Measurements from ENCODE around the gene SLC25A44.

Gene SLC25A44

GRCh38 chr1:156155756-156156510, 38.0 kb upstream of the SLC25A44 start:
- Histone ChIP-seq H3K36me3 (ENCODE audit: insufficient read depth, low read length) (0 out of 2 replicates have a peak, but pooled peaks cover 3% of the 10 kb centered on the region), H3K9me3 (ENCODE audit: control insufficient read depth, insufficient read depth, low read length) (no peaks in the 10 kb centered on the region), H3K9ac (ENCODE audit: low read depth, low read length) (no peak overlapping the region), H3K4me1 (ENCODE audit: insufficient read depth, low read length) (peaks cover 33% of the 10 kb centered on the region)

- no peak overlapping the region for H3K9ac ChIP-seq (ENCODE audit: low read depth, low read length)
- H3K4me1 ChIP-seq (ENCODE audit: insufficient read depth, low read length): peaks cover 28% of the 10 kb centered on the region
- no peaks in the 10 kb centered on the region for H3K9me3 ChIP-seq (ENCODE audit: control insufficient read depth, insufficient read depth, low read length)
- H3K36me3 ChIP-seq (ENCODE audit: insufficient read depth, low read length): 0 out of 2 replicates have a peak, but pooled peaks cover 3% of the 10 kb centered on the region
Observed at GRCh38 chr1:156157506-156157905, 36.4 kb upstream of the SLC25A44 start.

- Histone ChIP-seq H3K4me1 (ENCODE audit: insufficient read depth, low read length) (peaks cover 26% of the 10 kb centered on the region), H3K9ac (ENCODE audit: low read depth, low read length) (no peak overlapping the region), H3K9me3 (ENCODE audit: control insufficient read depth, insufficient read depth, low read length) (no peaks in the 10 kb centered on the region), H3K36me3 (ENCODE audit: insufficient read depth, low read length) (0 out of 2 replicates have a peak, but pooled peaks cover 3% of the 10 kb centered on the region)
Observed at GRCh38 chr1:156157966-156158365, 35.9 kb upstream of the SLC25A44 start.

GRCh38 chr1:156160000-156160742, 33.7 kb upstream of the SLC25A44 start:
- H3K9me3 ChIP-seq (ENCODE audit: control insufficient read depth, insufficient read depth, low read length): no peaks in the 10 kb centered on the region
- 0 out of 2 replicates have a peak, but pooled peaks cover 3% of the 10 kb centered on the region for H3K36me3 ChIP-seq (ENCODE audit: insufficient read depth, low read length)
- peaks cover 28% of the 10 kb centered on the region for H3K4me1 ChIP-seq (ENCODE audit: insufficient read depth, low read length)
- peak overlapping the region; percentile 53; the same call in 1 of the 2 replicates for H3K9ac ChIP-seq (ENCODE audit: low read depth, low read length)

- Histone ChIP-seq H3K9ac (ENCODE audit: low read depth, low read length) (peak overlapping the region; percentile 53; the same call in 1 of the 2 replicates), H3K9me3 (ENCODE audit: control insufficient read depth, insufficient read depth, low read length) (no peaks in the 10 kb centered on the region), H3K36me3 (ENCODE audit: insufficient read depth, low read length) (0 out of 2 replicates have a peak, but pooled peaks cover 3% of the 10 kb centered on the region), H3K4me1 (ENCODE audit: insufficient read depth, low read length) (peaks cover 22% of the 10 kb centered on the region)
Observed at GRCh38 chr1:156160743-156161171, 33.1 kb upstream of the SLC25A44 start.

- H3K9ac ChIP-seq (ENCODE audit: low read depth, low read length): no peak overlapping the region
- 0 out of 2 replicates have a peak, but pooled peaks cover 3% of the 10 kb centered on the region for H3K36me3 ChIP-seq (ENCODE audit: insufficient read depth, low read length)
- peaks cover 17% of the 10 kb centered on the region for H3K4me1 ChIP-seq (ENCODE audit: insufficient read depth, low read length)
- H3K9me3 ChIP-seq (ENCODE audit: control insufficient read depth, insufficient read depth, low read length): no peaks in the 10 kb centered on the region
Observed at GRCh38 chr1:156162430-156163037, 31.4 kb upstream of the SLC25A44 start.

- Histone ChIP-seq H3K36me3 (ENCODE audit: insufficient read depth, low read length) (no peaks in the 10 kb centered on the region), H3K9ac (ENCODE audit: low read depth, low read length) (no peak overlapping the region), H3K4me1 (ENCODE audit: insufficient read depth, low read length) (peaks cover 17% of the 10 kb centered on the region), H3K9me3 (ENCODE audit: control insufficient read depth, insufficient read depth, low read length) (no peaks in the 10 kb centered on the region)
Observed at GRCh38 chr1:156163712-156164111, 30.2 kb upstream of the SLC25A44 start.

GRCh38 chr1:156164125-156164831, 29.6 kb upstream of the SLC25A44 start:
- H3K36me3 ChIP-seq (ENCODE audit: insufficient read depth, low read length): no peaks in the 10 kb centered on the region
- H3K4me1 ChIP-seq (ENCODE audit: insufficient read depth, low read length): peaks cover 17% of the 10 kb centered on the region
- H3K9ac ChIP-seq (ENCODE audit: low read depth, low read length): no peak overlapping the region
- H3K9me3 ChIP-seq (ENCODE audit: control insufficient read depth, insufficient read depth, low read length): no peaks in the 10 kb centered on the region

- Histone ChIP-seq H3K9ac (ENCODE audit: low read depth, low read length) (no peak overlapping the region), H3K4me1 (ENCODE audit: insufficient read depth, low read length) (peaks cover 13% of the 10 kb centered on the region), H3K9me3 (ENCODE audit: control insufficient read depth, insufficient read depth, low read length) (no peaks in the 10 kb centered on the region), H3K36me3 (ENCODE audit: insufficient read depth, low read length) (no peaks in the 10 kb centered on the region)
Observed at GRCh38 chr1:156165083-156165482, 28.8 kb upstream of the SLC25A44 start.

- H3K9me3 ChIP-seq (ENCODE audit: control insufficient read depth, insufficient read depth, low read length): no peaks in the 10 kb centered on the region
- H3K9ac ChIP-seq (ENCODE audit: low read depth, low read length): no peak overlapping the region
- peaks cover 4% of the 10 kb centered on the region for H3K4me1 ChIP-seq (ENCODE audit: insufficient read depth, low read length)
- no peaks in the 10 kb centered on the region for H3K36me3 ChIP-seq (ENCODE audit: insufficient read depth, low read length)
Observed at GRCh38 chr1:156167536-156167935, 26.4 kb upstream of the SLC25A44 start.

- Histone ChIP-seq H3K4me1 (ENCODE audit: insufficient read depth, low read length) (peaks cover 2% of the 10 kb centered on the region), H3K36me3 (ENCODE audit: insufficient read depth, low read length) (no peaks in the 10 kb centered on the region), H3K9me3 (ENCODE audit: control insufficient read depth, insufficient read depth, low read length) (no peaks in the 10 kb centered on the region), H3K9ac (ENCODE audit: low read depth, low read length) (no peak overlapping the region)
Observed at GRCh38 chr1:156172696-156173470, 21.0 kb upstream of the SLC25A44 start.

- Histone ChIP-seq H3K4me1 (ENCODE audit: insufficient read depth, low read length) (peaks cover 19% of the 10 kb centered on the region), H3K36me3 (ENCODE audit: insufficient read depth, low read length) (no peaks in the 10 kb centered on the region), H3K9ac (ENCODE audit: low read depth, low read length) (no peak overlapping the region), H3K9me3 (ENCODE audit: control insufficient read depth, insufficient read depth, low read length) (no peaks in the 10 kb centered on the region)
Observed at GRCh38 chr1:156176610-156177210, 17.2 kb upstream of the SLC25A44 start.

Data from ES-I3 (cell line).